ENCODE data around the gene RAG2.

Gene RAG2

DNA sequence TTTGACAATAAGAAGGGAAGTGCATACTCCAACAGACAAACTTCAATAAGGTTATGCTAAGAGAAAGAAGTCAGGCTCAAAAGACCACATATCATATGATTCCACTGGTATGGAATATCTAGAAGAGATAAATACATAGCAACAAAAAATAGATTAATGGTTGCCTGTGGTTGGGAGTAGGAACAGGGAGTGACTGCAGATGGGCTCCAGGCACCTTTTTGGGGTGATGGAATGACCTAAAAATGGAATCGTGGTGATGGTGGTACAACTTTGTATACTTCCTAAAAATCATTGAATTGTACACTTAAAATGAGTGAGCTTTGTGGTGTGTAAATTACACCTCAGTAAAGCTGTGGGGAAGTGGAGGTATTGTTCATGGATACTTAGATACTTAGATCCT lies 29.0 kb upstream of the RAG2 start:
- H3K9ac ChIP-seq (ENCODE audit: insufficient read length, low read depth) = no peak overlapping the region
- H3K4me3 ChIP-seq (ENCODE audit: insufficient read length, low read depth) = no peak overlapping the region
- no peaks in the 10 kb centered on the region for H3K27me3 ChIP-seq (ENCODE audit: insufficient read depth, insufficient read length)
- H3K36me3 ChIP-seq (ENCODE audit: insufficient read depth, insufficient read length, low read length) = no peaks in the 10 kb centered on the region
- no peak for DNase-seq (ENCODE audit: low read depth, low spot score)
- no peaks in the 10 kb centered on the region for H3K9me3 ChIP-seq (ENCODE audit: insufficient read depth, low read length)
- TF ChIP-seq YY1 (IDR thresholded peaks at IDR 0.05; ENCODE audit: insufficient read depth, insufficient read length) = no peak
- TF ChIP-seq SUZ12 (IDR thresholded peaks at IDR 0.05; ENCODE audit: extremely low read depth, insufficient read depth, insufficient read length) = no peak
- TF ChIP-seq ZNF274 (IDR thresholded peaks at IDR 0.05; ENCODE audit: low read depth, low read length) = no peak
- H3K4me1 ChIP-seq (ENCODE audit: insufficient read depth, insufficient read length) = no peaks in the 10 kb centered on the region

DNA sequence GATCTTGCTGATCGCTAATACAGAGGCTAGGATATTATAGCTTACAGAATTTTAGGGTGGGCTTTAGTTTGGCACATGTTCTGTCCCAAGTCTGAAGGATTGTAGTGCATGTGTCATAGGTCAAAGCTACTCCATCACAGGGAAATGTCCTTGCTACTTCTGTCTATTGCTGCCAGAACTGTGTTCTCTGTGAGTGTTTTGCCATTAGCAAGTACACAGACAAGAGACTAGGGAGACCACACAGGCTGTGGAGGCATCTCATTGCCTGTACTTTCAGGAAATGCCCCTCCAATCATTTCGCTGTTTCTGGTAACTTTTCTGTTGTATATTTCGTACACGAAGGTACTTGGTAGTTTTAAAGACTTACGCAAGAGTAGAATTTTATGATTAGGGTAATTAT lies 25.5 kb upstream of the RAG2 start:
- TF ChIP-seq YY1 (IDR thresholded peaks at IDR 0.05; ENCODE audit: insufficient read depth, insufficient read length) = no peak
- no peaks in the 10 kb centered on the region for H3K4me1 ChIP-seq (ENCODE audit: insufficient read depth, insufficient read length)
- H3K36me3 ChIP-seq (ENCODE audit: insufficient read depth, insufficient read length, low read length) = no peaks in the 10 kb centered on the region
- no peak overlapping the region for H3K9ac ChIP-seq (ENCODE audit: insufficient read length, low read depth)
- DNase-seq (ENCODE audit: low read depth, low spot score) = no peak
- H3K27me3 ChIP-seq (ENCODE audit: insufficient read depth, insufficient read length) = no peaks in the 10 kb centered on the region
- no peaks in the 10 kb centered on the region for H3K9me3 ChIP-seq (ENCODE audit: insufficient read depth, low read length)
- H3K4me3 ChIP-seq (ENCODE audit: insufficient read length, low read depth) = no peak overlapping the region

DNA sequence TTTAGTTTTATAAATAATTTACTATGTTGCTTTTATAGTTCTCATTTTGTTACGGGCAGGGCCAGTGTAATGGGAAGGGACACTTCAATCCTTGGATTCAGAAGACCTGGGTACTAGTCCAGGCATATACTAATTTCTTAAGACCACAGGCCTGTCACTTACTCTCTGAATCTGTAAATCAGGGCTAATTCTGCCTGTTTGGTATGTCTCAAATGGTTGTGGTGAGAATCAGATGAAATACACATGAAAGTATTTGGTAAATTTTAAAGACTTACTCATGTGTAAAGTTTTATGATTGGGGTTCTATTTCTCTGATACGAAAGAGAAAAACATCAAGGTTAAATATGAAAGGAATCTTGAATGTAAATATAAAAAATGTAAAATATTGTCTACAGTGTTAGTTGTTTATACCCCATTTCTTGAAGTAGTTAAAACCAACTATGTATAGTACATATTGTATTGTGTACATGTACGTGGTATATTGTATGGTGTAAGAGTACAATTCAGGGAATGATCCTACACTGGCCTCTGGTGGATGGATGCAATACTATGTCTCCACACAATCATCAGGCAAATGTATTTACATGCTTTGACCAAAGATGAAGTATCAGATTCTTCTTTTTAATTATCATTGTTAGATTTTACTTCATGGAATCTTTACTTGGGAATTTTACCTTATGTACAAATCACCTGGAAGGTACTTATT lies 24.5 kb upstream of the RAG2 start:
- no peak for DNase-seq (ENCODE audit: low read depth, low spot score)
- TF ChIP-seq YY1 (IDR thresholded peaks at IDR 0.05; ENCODE audit: insufficient read depth, insufficient read length) (no peak), SUZ12 (IDR thresholded peaks at IDR 0.05; ENCODE audit: extremely low read depth, insufficient read depth, insufficient read length) (no peak), ZNF274 (IDR thresholded peaks at IDR 0.05; ENCODE audit: low read depth, low read length) (no peak)
- Histone ChIP-seq H3K27me3 (ENCODE audit: insufficient read depth, insufficient read length) (no peaks in the 10 kb centered on the region), H3K9ac (ENCODE audit: insufficient read length, low read depth) (no peak overlapping the region), H3K4me1 (ENCODE audit: insufficient read depth, insufficient read length) (no peaks in the 10 kb centered on the region), H3K36me3 (ENCODE audit: insufficient read depth, insufficient read length, low read length) (no peaks in the 10 kb centered on the region), H3K4me3 (ENCODE audit: insufficient read length, low read depth) (no peak overlapping the region), H3K9me3 (ENCODE audit: insufficient read depth, low read length) (no peaks in the 10 kb centered on the region)

DNA sequence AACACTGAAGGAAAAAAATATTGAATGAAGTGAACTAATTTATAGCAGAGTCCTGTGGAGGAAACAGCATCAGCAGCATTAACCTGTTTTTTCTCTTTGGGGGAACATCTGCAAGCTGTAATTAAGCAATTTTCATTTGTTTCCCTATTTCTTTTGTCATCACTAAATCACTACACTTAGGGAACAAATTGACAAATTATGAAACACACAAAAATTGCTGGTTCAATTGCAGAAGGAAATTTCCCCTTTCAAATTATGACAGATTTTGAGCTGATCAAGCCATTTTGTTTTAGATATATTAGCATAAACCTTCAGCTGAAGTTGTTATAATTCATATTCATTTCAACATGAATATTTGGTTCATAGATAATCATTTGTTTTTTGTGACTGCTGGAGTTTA lies 22.2 kb upstream of the RAG2 start:
- H3K9ac ChIP-seq (ENCODE audit: insufficient read length, low read depth) = no peak overlapping the region
- no peaks in the 10 kb centered on the region for H3K4me1 ChIP-seq (ENCODE audit: insufficient read depth, insufficient read length)
- DNase-seq (ENCODE audit: low read depth, low spot score) = no peak
- TF ChIP-seq SUZ12 (IDR thresholded peaks at IDR 0.05; ENCODE audit: extremely low read depth, insufficient read depth, insufficient read length) (no peak), YY1 (IDR thresholded peaks at IDR 0.05; ENCODE audit: insufficient read depth, insufficient read length) (no peak), ZNF274 (IDR thresholded peaks at IDR 0.05; ENCODE audit: low read depth, low read length) (no peak)
- H3K9me3 ChIP-seq (ENCODE audit: insufficient read depth, low read length) = no peaks in the 10 kb centered on the region
- no peaks in the 10 kb centered on the region for H3K27me3 ChIP-seq (ENCODE audit: insufficient read depth, insufficient read length)
- no peaks in the 10 kb centered on the region for H3K36me3 ChIP-seq (ENCODE audit: insufficient read depth, insufficient read length, low read length)
- no peak overlapping the region for H3K4me3 ChIP-seq (ENCODE audit: insufficient read length, low read depth)

DNA sequence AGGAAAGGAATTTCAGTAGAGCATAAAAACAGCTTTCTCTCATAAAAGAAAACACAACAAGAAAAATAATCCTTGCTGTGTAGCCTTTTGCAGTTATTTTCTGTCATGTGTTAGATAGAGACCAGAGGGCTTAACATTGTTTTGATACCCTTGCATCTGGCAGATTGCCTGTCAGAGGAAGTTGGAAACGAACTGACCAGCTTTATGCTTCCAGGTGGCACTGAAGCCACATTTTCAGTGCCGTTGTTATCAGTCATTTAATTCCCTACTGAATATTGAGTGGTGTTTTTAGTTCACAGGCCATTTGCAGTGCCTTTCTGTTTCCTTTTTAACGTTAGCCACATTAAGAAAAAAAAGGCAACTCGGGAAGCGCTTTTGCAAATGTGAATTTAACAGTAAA lies 21.5 kb upstream of the RAG2 start:
- no peaks in the 10 kb centered on the region for H3K36me3 ChIP-seq (ENCODE audit: insufficient read depth, insufficient read length, low read length)
- TF ChIP-seq ZNF274 (IDR thresholded peaks at IDR 0.05; ENCODE audit: low read depth, low read length) (no peak), SUZ12 (IDR thresholded peaks at IDR 0.05; ENCODE audit: extremely low read depth, insufficient read depth, insufficient read length) (no peak), YY1 (IDR thresholded peaks at IDR 0.05; ENCODE audit: insufficient read depth, insufficient read length) (no peak)
- H3K4me1 ChIP-seq (ENCODE audit: insufficient read depth, insufficient read length) = no peaks in the 10 kb centered on the region
- H3K27me3 ChIP-seq (ENCODE audit: insufficient read depth, insufficient read length) = no peaks in the 10 kb centered on the region
- no peak overlapping the region for H3K9ac ChIP-seq (ENCODE audit: insufficient read length, low read depth)
- no peak for DNase-seq (ENCODE audit: low read depth, low spot score)
- H3K9me3 ChIP-seq (ENCODE audit: insufficient read depth, low read length) = no peaks in the 10 kb centered on the region
- H3K4me3 ChIP-seq (ENCODE audit: insufficient read length, low read depth) = no peak overlapping the region

GRCh38 chr11:36618363-36619047 lies 20.5 kb upstream of the RAG2 start:
- Histone ChIP-seq H3K9me3 (ENCODE audit: insufficient read depth, low read length) (no peaks in the 10 kb centered on the region), H3K36me3 (ENCODE audit: insufficient read depth, insufficient read length, low read length) (no peaks in the 10 kb centered on the region), H3K27me3 (ENCODE audit: insufficient read depth, insufficient read length) (no peaks in the 10 kb centered on the region), H3K9ac (ENCODE audit: insufficient read length, low read depth) (no peak overlapping the region), H3K4me3 (ENCODE audit: insufficient read length, low read depth) (no peak overlapping the region), H3K4me1 (ENCODE audit: insufficient read depth, insufficient read length) (no peaks in the 10 kb centered on the region)
- DNase-seq (ENCODE audit: low read depth, low spot score) = no peak
- TF ChIP-seq SUZ12 (IDR thresholded peaks at IDR 0.05; ENCODE audit: extremely low read depth, insufficient read depth, insufficient read length) (no peak), YY1 (IDR thresholded peaks at IDR 0.05; ENCODE audit: insufficient read depth, insufficient read length) (no peak), ZNF274 (IDR thresholded peaks at IDR 0.05; ENCODE audit: low read depth, low read length) (no peak)

DNA sequence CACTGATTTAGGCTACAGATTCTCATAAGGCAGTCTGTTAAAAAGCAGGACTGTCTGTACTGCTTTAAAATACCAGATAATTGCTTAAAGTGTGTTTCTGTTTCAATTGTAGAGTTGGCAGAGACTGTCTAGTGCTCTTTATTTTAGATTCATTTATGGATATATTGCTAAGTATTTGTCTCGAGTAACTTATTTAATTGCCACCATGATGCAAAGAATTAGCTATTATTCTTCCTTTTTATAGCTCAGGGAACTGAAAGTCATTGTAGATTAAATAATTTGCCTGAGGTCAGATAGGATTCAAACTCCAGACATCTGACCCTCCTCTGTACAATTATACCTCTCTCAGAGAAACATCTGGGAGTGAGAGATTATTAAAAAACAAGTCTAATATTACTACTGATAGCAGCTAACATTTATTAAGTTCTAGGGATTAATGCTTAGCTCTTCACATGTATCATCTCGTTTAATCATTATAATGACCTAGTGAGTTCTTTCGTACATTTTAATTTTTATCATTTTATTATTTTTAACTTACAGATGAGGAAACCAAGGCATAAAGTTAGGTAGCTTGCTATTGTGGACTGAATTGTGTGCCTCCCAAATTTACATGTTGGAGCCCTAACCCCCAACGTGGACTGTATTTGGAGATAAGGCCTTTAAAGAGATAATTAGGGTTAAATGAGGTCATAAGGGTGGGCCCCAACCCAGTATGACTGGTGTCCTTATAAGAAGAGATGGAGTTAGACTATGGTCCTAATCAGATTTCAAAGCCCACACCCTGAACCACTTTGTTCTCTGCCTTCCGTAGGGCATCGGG lies 19.7 kb upstream of the RAG2 start:
- Histone ChIP-seq H3K36me3 (ENCODE audit: insufficient read depth, insufficient read length, low read length) (no peaks in the 10 kb centered on the region), H3K4me3 (ENCODE audit: insufficient read length, low read depth) (no peak overlapping the region), H3K9ac (ENCODE audit: insufficient read length, low read depth) (no peak overlapping the region), H3K27me3 (ENCODE audit: insufficient read depth, insufficient read length) (no peaks in the 10 kb centered on the region), H3K9me3 (ENCODE audit: insufficient read depth, low read length) (no peaks in the 10 kb centered on the region), H3K4me1 (ENCODE audit: insufficient read depth, insufficient read length) (no peaks in the 10 kb centered on the region)
- no peak for TF ChIP-seq YY1 (IDR thresholded peaks at IDR 0.05; ENCODE audit: insufficient read depth, insufficient read length)
- TF ChIP-seq SUZ12 (IDR thresholded peaks at IDR 0.05; ENCODE audit: extremely low read depth, insufficient read depth, insufficient read length) = no peak
- TF ChIP-seq ZNF274 (IDR thresholded peaks at IDR 0.05; ENCODE audit: low read depth, low read length) = no peak
- DNase-seq (ENCODE audit: low read depth, low spot score) = no peak

Data from NT2/D1 (cell line).